GM20000 (cell line): ENCODE data around the gene RALGPS1.

Experiments used
- DNase-seq: peaks from one replicate; pipeline ENCODE4 v3.0.0; 2012; ENCODE audit warnings: low spot score
- TF ChIP-seq, protein P1 (sequence below): IDR thresholded peaks from 2 replicates; pipeline ENCODE4 v1.5.1; 2012; ENCODE audit warnings: mild to moderate bottlenecking, control low read depth; ENCODE audit errors: extremely low read depth, missing control alignments

Gene RALGPS1

GRCh38 chr9:127051881-127052595, 137.5 kb downstream of the RALGPS1 start:
- DNase-seq = no peak
- TF ChIP-seq, protein P1, sequence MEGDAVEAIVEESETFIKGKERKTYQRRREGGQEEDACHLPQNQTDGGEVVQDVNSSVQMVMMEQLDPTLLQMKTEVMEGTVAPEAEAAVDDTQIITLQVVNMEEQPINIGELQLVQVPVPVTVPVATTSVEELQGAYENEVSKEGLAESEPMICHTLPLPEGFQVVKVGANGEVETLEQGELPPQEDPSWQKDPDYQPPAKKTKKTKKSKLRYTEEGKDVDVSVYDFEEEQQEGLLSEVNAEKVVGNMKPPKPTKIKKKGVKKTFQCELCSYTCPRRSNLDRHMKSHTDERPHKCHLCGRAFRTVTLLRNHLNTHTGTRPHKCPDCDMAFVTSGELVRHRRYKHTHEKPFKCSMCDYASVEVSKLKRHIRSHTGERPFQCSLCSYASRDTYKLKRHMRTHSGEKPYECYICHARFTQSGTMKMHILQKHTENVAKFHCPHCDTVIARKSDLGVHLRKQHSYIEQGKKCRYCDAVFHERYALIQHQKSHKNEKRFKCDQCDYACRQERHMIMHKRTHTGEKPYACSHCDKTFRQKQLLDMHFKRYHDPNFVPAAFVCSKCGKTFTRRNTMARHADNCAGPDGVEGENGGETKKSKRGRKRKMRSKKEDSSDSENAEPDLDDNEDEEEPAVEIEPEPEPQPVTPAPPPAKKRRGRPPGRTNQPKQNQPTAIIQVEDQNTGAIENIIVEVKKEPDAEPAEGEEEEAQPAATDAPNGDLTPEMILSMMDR = no peak

GRCh38 chr9:127053057-127053821, 138.7 kb downstream of the RALGPS1 start:
- TF ChIP-seq, protein P1 = no peak
- no peak for DNase-seq

- TF ChIP-seq, protein P1 = no peak
- no peak for DNase-seq
Observed at GRCh38 chr9:127053960-127054359, 139.4 kb downstream of the RALGPS1 start.

- DNase-seq = no peak
- TF ChIP-seq, protein P1 = no peak
Observed at GRCh38 chr9:127055745-127056402, 141.3 kb downstream of the RALGPS1 start.

GRCh38 chr9:127056446-127056845, 141.9 kb downstream of the RALGPS1 start:
- no peak for DNase-seq
- TF ChIP-seq, protein P1 = no peak

- DNase-seq = no peak
- TF ChIP-seq, protein P1 = no peak
Observed at GRCh38 chr9:127058011-127058644, 143.5 kb downstream of the RALGPS1 start.

- TF ChIP-seq, protein P1 = no peak
- DNase-seq = no peak
Observed at GRCh38 chr9:127058645-127059021, 144.1 kb downstream of the RALGPS1 start.
